ENCODE data around the gene SNAP25.

- TF ChIP-seq ZBTB21 (tag by site-specific recombination; IDR thresholded peaks at IDR 0.05) (no peak), CTCF (tag by site-specific recombination; IDR thresholded peaks at IDR 0.05) (no peak), SETDB1 (IDR thresholded peaks at IDR 0.05; ENCODE audit: insufficient read length, low read length) (no peak), ZNF211 (tag by site-specific recombination; IDR thresholded peaks at IDR 0.05; ENCODE audit: low read depth) (no peak), ZNF843 (tag by site-specific recombination; IDR thresholded peaks at IDR 0.05) (no peak), TCF7L2 (IDR thresholded peaks at IDR 0.05; ENCODE audit: borderline replicate concordance, low read depth, low read length) (no peak), EGR2 (tag by site-specific recombination; IDR thresholded peaks at IDR 0.05; ENCODE audit: low read depth) (no peak), ZBTB7A (tag by site-specific recombination; IDR thresholded peaks at IDR 0.05; ENCODE audit: low read depth) (no peak), REST (tag by site-specific recombination; IDR thresholded peaks at IDR 0.05) (no peak), ZNF311 (tag by site-specific recombination; IDR thresholded peaks at IDR 0.05; ENCODE audit: borderline replicate concordance) (no peak), ZNF558 (tag by site-specific recombination; IDR thresholded peaks at IDR 0.05) (no peak), ZBTB1 (tag by site-specific recombination; IDR thresholded peaks at IDR 0.05) (no peak), ZNF138 (tag by site-specific recombination; IDR thresholded peaks at IDR 0.05; ENCODE audit: borderline replicate concordance) (no peak)
Observed at GRCh38 chr20:10288954-10289646, 70.5 kb downstream of the SNAP25 start.
